NOMO-1 treated with DMSO at 0.1 percent for 48 hours (cell line): ENCODE measurements around the gene NR1H2.

ENCODE experiments used
- DNase-seq: peaks from one replicate; lab custom pipeline; 2025; ENCODE audit not compliant: unreplicated experiment; lab: John Stamatoyannopoulos, UW

The NR1H2 gene

GRCh38 chr19:50420127-50420526, 43.9 kb downstream of the NR1H2 start:
- DNase-seq, result no peak

- DNase-seq, result no peak
These were observed 44.6 kb downstream of the NR1H2 start for GRCh38 chr19:50420808-50421207.

GRCh38 chr19:50422397-50423278, 46.4 kb downstream of the NR1H2 start:
- DNase-seq, result no peak

- DNase-seq, result no peak
These were observed 47.2 kb downstream of the NR1H2 start for GRCh38 chr19:50423279-50424113.

GRCh38 chr19:50425581-50425980, 49.3 kb downstream of the NR1H2 start:
- no peak for DNase-seq

GRCh38 chr19:50427318-50427925, 51.2 kb downstream of the NR1H2 start:
- no peak for DNase-seq

- peak; percentile 96 for DNase-seq
These were observed 51.8 kb downstream of the NR1H2 start for GRCh38 chr19:50427997-50428425.

GRCh38 chr19:50428772-50429463, 52.7 kb downstream of the NR1H2 start:
- no peak for DNase-seq

GRCh38 chr19:50430888-50431342, 54.7 kb downstream of the NR1H2 start:
- no peak for DNase-seq

GRCh38 chr19:50431343-50432220, 55.3 kb downstream of the NR1H2 start:
- peak; percentile 87 for DNase-seq

- DNase-seq, result no peak
These were observed 56.2 kb downstream of the NR1H2 start, which contains the start of gene MYBPC2 for GRCh38 chr19:50432221-50433028. Gene MYBPC2, plus strand, starts transcription at chr19:50432892. Its CDS starts 62 bp downstream, at chr19:50432954.
